GM10266 (cell line): ENCODE results near the gene PIK3C3.

Experiments used
- DNase-seq: peaks from one replicate; pipeline ENCODE4 v3.0.0; 2012; ENCODE audit errors: extremely low spot score
- CTCF ChIP-seq: IDR thresholded peaks from 2 replicates; pipeline ENCODE4 v1.5.1; 2012; ENCODE audit warnings: mild to moderate bottlenecking, low read depth; ENCODE audit not compliant: control insufficient read depth, insufficient read depth; ENCODE audit errors: missing control alignments

PIK3C3 gene

GRCh38 chr18:42069036-42069435, 114.0 kb downstream of the PIK3C3 start:
- no peak for TF ChIP-seq CTCF
- DNase-seq = no peak

- no peak for DNase-seq
- TF ChIP-seq CTCF = peak; percentile 3
Observed at GRCh38 chr18:42072407-42072806, 117.4 kb downstream of the PIK3C3 start.

DNA sequence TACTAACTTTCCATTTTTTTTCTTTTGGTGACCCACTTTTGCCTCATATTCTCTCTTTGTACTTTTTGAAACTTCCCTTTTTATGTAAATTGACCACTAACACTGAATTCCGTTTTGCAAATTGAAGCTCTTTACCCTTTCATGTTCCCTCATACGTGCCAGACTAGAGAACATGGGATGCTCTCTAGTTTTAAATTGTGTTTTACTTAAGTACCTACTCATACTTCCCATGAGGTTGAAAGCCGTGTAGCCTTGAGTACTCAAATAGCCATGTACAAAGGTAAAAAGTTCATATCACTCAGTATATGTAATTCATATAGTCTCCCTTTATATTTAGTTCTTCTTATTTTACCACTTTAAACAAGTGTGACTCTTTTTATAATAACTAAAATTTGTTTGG, 119.7 kb downstream of the PIK3C3 start:
- TF ChIP-seq CTCF = no peak
- DNase-seq = no peak

DNA sequence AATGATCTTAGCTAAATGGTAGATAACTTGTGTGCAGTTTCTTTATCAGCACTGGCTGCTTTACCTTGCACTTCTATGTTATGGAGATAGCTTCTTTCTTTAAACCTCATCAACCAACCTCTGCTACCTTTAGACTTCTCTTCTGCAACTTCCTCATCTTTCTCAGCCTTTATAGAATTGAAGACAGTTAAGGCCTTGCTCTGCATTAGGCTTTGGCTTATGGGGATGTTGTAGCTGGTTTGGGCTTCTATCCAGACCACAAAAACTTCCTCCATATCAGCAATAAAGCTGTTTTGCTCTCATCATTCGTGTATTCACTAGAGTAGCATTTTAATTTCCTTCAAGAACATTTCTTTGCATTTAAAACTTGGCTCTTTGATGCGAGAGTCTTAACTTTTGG, 123.7 kb downstream of the PIK3C3 start:
- DNase-seq = no peak
- no peak for TF ChIP-seq CTCF

- no peak for DNase-seq
- no peak for TF ChIP-seq CTCF
Observed at GRCh38 chr18:42080340-42080739, 125.3 kb downstream of the PIK3C3 start.

DNA sequence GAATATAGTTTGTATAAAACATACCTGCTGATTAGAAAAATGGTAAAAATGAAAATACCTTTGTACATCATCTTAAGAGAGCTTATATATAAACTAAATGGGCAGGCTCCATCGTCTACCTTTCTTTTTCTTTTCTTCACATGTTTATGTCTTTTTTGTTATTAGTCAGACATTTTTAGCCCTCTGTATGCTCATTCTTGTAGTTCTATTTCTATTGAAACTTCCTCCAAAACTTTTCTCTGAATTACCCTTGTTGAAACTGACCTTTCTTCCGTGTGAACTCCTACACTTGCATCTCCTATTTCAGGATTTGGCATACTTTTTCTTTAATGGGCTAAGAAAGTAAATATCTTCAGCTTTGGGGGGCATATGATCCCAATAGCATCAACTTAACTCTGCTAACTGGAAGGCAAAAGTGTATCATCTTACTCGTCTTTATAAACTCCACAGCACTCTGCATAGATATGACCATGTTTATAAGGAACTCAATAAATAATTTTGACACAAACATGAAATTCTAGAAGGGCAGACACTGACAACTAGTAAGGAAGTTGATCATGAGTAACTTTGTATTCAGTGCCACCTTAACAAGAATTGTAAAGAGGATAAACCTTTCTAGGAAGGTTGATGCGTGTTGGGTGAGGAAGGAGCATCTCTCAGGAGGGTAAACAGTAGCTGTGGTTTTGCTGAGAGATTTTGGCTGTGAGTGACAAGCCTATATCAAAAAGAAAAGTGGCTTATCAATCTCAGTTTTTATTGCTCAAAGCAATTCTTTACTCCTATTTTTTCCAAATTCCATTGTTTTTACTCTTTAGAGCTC, 127.6 kb downstream of the PIK3C3 start:
- no peak for DNase-seq
- no peak for TF ChIP-seq CTCF

DNA sequence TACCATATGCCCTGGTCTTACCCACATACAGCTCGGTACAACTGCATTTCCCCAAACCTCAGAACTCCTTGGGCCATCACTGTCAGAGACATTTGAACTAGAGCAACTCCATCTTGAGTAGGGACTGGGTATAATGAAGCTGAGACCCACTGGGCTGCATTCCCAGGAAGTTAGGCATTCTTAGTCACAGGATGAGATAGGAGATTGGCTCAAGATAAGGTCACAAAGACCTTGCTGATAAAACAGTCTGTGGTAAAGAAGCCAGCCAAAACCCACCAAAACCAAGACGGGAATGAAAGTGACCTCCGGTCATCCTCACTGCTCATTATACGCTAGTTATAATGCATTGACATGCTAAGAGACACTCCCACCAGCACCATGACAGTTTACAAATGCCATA, 131.3 kb downstream of the PIK3C3 start:
- no peak for DNase-seq
- TF ChIP-seq CTCF = no peak
